ENCODE results near the gene VSTM2B.

DNA sequence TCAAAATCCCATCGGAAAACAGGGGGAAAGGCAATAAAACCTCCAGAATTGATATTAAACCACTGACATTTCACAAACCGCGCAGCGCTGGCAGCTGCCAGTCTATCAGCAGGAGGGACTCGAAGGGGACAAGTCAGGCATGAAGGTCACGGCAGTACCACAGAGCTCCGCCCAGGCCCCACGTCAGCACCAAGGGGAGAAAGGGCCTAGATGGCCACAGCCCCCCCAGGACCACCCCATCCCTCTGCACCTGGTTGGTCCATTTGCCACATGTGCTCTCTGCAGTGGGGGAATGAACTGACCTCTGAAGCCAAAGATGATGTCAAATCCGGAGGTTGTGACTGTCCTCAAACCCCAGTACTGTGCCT is 9.5 kb upstream of the VSTM2B start:
- TF ChIP-seq, protein P1, sequence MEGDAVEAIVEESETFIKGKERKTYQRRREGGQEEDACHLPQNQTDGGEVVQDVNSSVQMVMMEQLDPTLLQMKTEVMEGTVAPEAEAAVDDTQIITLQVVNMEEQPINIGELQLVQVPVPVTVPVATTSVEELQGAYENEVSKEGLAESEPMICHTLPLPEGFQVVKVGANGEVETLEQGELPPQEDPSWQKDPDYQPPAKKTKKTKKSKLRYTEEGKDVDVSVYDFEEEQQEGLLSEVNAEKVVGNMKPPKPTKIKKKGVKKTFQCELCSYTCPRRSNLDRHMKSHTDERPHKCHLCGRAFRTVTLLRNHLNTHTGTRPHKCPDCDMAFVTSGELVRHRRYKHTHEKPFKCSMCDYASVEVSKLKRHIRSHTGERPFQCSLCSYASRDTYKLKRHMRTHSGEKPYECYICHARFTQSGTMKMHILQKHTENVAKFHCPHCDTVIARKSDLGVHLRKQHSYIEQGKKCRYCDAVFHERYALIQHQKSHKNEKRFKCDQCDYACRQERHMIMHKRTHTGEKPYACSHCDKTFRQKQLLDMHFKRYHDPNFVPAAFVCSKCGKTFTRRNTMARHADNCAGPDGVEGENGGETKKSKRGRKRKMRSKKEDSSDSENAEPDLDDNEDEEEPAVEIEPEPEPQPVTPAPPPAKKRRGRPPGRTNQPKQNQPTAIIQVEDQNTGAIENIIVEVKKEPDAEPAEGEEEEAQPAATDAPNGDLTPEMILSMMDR (IDR thresholded peaks at IDR 0.05; ENCODE audit: low read depth, low read length), result no peak
- TF ChIP-seq EZH2phosphoT487 (IDR thresholded peaks at IDR 0.05; ENCODE audit: low read depth), result no peak
